Measurements from ENCODE around the gene SMG6.

DNA sequence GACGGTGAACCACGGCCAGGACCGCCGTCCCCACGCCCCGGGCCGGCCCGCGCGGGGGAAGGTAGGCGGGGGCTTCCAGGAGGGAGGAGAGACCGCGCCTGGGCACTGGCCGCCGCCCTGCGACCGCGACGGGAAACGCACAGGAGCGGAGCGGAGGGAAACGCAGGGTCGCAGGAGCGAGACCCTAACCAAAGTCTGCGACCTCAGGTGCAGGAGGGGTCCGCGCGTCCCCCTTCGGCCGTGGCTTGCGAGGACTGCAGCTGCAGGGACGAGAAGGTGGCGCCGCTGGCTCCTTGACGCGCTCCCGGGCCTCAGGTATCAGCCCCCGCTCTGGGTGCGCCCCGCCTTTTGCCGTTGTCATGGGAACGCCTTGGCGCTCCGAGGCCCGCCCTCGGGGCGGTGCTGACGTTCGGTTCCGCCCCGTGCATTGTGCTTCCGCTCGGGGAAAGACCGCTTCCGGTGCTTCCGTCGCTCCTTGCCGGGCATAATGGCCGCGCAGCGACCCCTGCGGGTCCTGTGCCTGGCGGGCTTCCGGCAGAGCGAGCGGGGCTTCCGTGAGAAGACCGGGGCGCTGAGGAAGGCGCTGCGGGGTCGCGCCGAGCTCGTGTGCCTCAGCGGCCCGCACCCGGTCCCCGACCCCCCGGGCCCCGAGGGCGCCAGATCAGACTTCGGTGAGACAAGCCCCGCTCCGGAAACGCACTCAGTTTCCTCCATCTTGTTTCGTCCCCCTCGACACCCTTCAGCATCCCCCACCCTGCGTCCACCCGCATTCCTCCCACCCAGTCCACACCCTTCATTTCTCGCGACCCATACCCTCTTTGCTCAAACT is 261.8 kb downstream of the SMG6 start, which contains the start of gene OVCA2:
- TF ChIP-seq, protein P1, sequence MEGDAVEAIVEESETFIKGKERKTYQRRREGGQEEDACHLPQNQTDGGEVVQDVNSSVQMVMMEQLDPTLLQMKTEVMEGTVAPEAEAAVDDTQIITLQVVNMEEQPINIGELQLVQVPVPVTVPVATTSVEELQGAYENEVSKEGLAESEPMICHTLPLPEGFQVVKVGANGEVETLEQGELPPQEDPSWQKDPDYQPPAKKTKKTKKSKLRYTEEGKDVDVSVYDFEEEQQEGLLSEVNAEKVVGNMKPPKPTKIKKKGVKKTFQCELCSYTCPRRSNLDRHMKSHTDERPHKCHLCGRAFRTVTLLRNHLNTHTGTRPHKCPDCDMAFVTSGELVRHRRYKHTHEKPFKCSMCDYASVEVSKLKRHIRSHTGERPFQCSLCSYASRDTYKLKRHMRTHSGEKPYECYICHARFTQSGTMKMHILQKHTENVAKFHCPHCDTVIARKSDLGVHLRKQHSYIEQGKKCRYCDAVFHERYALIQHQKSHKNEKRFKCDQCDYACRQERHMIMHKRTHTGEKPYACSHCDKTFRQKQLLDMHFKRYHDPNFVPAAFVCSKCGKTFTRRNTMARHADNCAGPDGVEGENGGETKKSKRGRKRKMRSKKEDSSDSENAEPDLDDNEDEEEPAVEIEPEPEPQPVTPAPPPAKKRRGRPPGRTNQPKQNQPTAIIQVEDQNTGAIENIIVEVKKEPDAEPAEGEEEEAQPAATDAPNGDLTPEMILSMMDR (IDR thresholded peaks at IDR 0.05; ENCODE audit: insufficient read depth, low read depth, low read length): peak; percentile 21
- TF ChIP-seq EZH2 (IDR thresholded peaks at IDR 0.05; ENCODE audit: insufficient read depth, low read length): no peak

Data from astrocyte (in vitro differentiated cells and primary cell).